RWPE2 (cell line): Measurements from ENCODE around the gene CLCN5.

Experiments
- ATAC-seq: fragments of 200-7000 bp; cut with Tn5 transposase; 3 replicates; pipeline ENCODE4 v1.9.1; 2021; ENCODE audit warnings: low read depth
- DNase-seq: peaks from one replicate; pipeline ENCODE4 v3.0.0-alpha.2; 2020; ENCODE audit warnings: low spot score
- H3K27ac ChIP-seq: fragments of 450-650 bp; 2 replicates; pipeline ENCODE4 v1.5.1; 2017; ENCODE audit warnings: mild to moderate bottlenecking; ENCODE audit not compliant: poor library complexity, severe bottlenecking
- H3K27me3 ChIP-seq: fragments of 250-450 bp; sonication (Bioruptor Pico); 2 replicates; pipeline ENCODE4 v1.5.1; 2021; ENCODE audit warnings: mild to moderate bottlenecking, moderate library complexity; ENCODE audit not compliant: insufficient read depth, poor library complexity, severe bottlenecking
- H3K36me3 ChIP-seq: fragments of 250-450 bp; sonication (Bioruptor Pico); 2 replicates; pipeline ENCODE4 v1.5.1; 2020; ENCODE audit warnings: low read depth, mild to moderate bottlenecking, moderate library complexity
- H3K4me1 ChIP-seq: fragments of 250-450 bp; sonication (Bioruptor Pico); 2 replicates; pipeline ENCODE4 v1.5.1; 2021; ENCODE audit warnings: mild to moderate bottlenecking, moderate library complexity; ENCODE audit not compliant: insufficient read depth, poor library complexity, severe bottlenecking
- H3K4me3 ChIP-seq: fragments of 250-450 bp; sonication (Bioruptor Pico); 2 replicates; pipeline ENCODE4 v1.5.1; 2021; ENCODE audit warnings: mild to moderate bottlenecking, moderate library complexity; ENCODE audit not compliant: severe bottlenecking
- H3K9me3 ChIP-seq: fragments of 250-450 bp; sonication (Bioruptor Pico); 2 replicates; pipeline ENCODE4 v1.5.1; 2021; ENCODE audit warnings: mild to moderate bottlenecking, moderate library complexity; ENCODE audit not compliant: severe bottlenecking
- TF ChIP-seq, protein P1 (sequence below): fragments of 450-650 bp; IDR thresholded peaks from one replicate; pipeline ENCODE4 v1.5.1; 2017; ENCODE audit warnings: mild to moderate bottlenecking, moderate library complexity; ENCODE audit not compliant: poor library complexity, severe bottlenecking

The CLCN5 gene

DNA sequence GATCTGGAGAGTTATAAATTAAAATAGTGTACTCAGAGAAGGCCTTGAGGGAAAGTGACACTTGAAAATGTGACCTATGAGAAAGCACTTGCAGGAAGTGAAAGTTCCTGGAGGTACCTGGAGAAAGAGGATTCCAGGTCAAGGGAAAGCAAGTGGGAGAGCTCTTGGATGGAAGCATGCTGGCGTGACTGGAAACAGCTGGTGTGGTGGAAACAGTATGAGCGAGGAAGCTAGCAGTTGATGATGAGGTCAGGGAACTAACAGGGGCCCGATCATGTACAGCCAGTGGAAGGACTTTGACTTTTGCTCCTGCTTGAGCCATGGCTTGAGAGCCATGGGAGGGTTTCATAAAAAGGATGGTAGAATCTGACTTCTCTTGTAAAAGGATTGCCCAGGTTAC is 9.5 kb upstream of the CLCN5 start:
- ATAC-seq, result no peak
- TF ChIP-seq, protein P1, sequence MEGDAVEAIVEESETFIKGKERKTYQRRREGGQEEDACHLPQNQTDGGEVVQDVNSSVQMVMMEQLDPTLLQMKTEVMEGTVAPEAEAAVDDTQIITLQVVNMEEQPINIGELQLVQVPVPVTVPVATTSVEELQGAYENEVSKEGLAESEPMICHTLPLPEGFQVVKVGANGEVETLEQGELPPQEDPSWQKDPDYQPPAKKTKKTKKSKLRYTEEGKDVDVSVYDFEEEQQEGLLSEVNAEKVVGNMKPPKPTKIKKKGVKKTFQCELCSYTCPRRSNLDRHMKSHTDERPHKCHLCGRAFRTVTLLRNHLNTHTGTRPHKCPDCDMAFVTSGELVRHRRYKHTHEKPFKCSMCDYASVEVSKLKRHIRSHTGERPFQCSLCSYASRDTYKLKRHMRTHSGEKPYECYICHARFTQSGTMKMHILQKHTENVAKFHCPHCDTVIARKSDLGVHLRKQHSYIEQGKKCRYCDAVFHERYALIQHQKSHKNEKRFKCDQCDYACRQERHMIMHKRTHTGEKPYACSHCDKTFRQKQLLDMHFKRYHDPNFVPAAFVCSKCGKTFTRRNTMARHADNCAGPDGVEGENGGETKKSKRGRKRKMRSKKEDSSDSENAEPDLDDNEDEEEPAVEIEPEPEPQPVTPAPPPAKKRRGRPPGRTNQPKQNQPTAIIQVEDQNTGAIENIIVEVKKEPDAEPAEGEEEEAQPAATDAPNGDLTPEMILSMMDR, result no peak

GRCh38 chrX:49915361-49916222 is 6.8 kb upstream of the CLCN5 start:
- Histone ChIP-seq H3K27ac (no peak overlapping the region), H3K9me3 (no peaks in the 10 kb centered on the region), H3K4me3 (no peak overlapping the region), H3K4me1 (no peaks in the 10 kb centered on the region), H3K36me3 (no peaks in the 10 kb centered on the region), H3K27me3 (no peaks in the 10 kb centered on the region)
- DNase-seq (no peak), ATAC-seq (peak; percentile 66; the same call in 2 of the 3 replicates)
- TF ChIP-seq, protein P1, result peak; percentile 72

More for the DNA sequence above, 9.5 kb upstream of the CLCN5 start:
- H3K4me1 ChIP-seq, result no peaks in the 10 kb centered on the region
- no peaks in the 10 kb centered on the region for H3K27me3 ChIP-seq
- H3K27ac ChIP-seq, result no peak overlapping the region
- DNase-seq, result no peak
- H3K9me3 ChIP-seq, result no peaks in the 10 kb centered on the region
- no peak overlapping the region for H3K4me3 ChIP-seq
- no peaks in the 10 kb centered on the region for H3K36me3 ChIP-seq

DNA sequence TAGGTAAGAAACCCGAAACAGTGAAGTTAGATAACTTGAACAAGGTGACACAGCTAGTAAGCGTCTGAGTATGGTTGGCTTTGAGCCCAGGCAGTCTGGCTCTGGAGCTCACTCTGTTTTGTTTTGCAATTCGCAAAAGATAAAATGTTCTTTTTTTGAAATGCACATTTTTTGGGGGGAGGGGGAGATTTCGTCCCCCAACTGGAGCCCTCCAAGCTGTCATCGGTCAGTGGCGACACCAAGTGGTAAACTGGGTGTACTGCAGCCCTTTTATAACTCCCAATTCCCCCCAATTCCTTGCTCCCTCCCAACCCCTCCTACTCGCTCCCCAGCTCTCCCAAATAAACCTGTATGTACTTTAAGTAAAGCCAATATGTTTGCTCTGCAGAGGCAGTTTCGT is 2.8 kb upstream of the CLCN5 start:
- TF ChIP-seq, protein P1, result peak; percentile 61
- DNase-seq (no peak), ATAC-seq (no peak)
- no peak overlapping the region for H3K27ac ChIP-seq
- H3K9me3 ChIP-seq, result no peaks in the 10 kb centered on the region
- H3K36me3 ChIP-seq, result no peaks in the 10 kb centered on the region
- no peak overlapping the region for H3K4me3 ChIP-seq
- H3K27me3 ChIP-seq, result no peaks in the 10 kb centered on the region
- peaks cover 4% of the 10 kb centered on the region for H3K4me1 ChIP-seq

DNA sequence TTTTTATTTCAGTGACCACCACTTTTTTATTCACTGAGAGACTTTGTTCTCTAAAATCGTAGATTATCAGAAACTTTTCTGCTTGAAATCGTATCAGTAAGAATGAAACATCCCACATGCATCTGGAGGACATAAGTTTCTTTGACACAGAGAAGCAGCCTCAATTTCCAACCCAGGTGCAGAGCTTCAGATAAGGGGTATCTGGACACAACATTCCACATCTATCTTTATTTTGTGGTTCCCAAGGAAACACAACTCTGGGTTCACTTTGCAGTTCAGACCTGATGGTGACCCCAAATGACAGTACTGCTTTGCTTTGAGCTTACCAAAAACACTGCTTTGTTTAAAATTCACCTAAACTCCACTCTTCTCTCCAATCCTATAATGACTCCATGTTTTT is 1.3 kb upstream of the CLCN5 start:
- TF ChIP-seq, protein P1, result no peak
- no peaks in the 10 kb centered on the region for H3K27me3 ChIP-seq
- no peak overlapping the region for H3K4me3 ChIP-seq
- no peak overlapping the region for H3K27ac ChIP-seq
- H3K36me3 ChIP-seq, result peaks cover 3% of the 10 kb centered on the region; the same call in 1 of the 2 replicates
- DNase-seq (no peak), ATAC-seq (no peak)
- peaks cover 4% of the 10 kb centered on the region for H3K4me1 ChIP-seq
- no peaks in the 10 kb centered on the region for H3K9me3 ChIP-seq

DNA sequence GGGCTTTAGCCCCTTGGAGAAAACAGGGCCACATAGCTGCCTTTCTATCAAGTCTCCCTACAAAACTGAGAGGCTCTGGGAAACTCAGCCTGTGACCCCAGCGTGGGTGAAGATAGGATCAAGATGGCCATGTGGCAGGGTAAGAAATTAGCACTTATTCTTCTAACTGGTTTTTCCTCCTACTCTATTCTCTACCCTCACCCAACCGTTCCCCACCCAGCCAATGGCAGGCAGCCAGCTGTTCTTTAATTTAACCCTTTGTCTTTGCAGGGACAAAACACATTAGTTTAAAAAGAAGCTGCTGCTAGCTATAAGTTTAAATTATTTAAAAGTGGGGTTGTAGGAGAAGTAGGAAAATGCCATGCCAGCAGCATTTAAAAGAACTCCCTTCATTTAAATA is 2.8 kb downstream of the CLCN5 start:
- H3K27me3 ChIP-seq, result no peaks in the 10 kb centered on the region
- DNase-seq, result no peak
- peaks cover 3% of the 10 kb centered on the region; the same call in 1 of the 2 replicates for H3K36me3 ChIP-seq
- TF ChIP-seq, protein P1, result no peak
- ATAC-seq, result no peak
- H3K27ac ChIP-seq, result no peak overlapping the region
- H3K4me1 ChIP-seq, result peaks cover 4% of the 10 kb centered on the region
- H3K4me3 ChIP-seq, result no peak overlapping the region
- no peaks in the 10 kb centered on the region for H3K9me3 ChIP-seq
